HG03097 (cell line): Measurements from ENCODE around the gene OXLD1.

Source experiments
- ATAC-seq: cut with Tn5 transposase; IDR thresholded peaks from one replicate; pipeline ENCODE4 v1.9.1; 2021; ENCODE audit not compliant: unreplicated experiment, low FRiP score

The OXLD1 gene

GRCh38 chr17:81666342-81667191 lies at the start of gene OXLD1, which contains the start of gene CCDC137:
Gene OXLD1, minus strand, starts transcription at chr17:81666605. Its CDS starts 28 bp downstream, at chr17:81666577.
Gene CCDC137, plus strand, starts transcription at chr17:81666737. Its CDS starts 30 bp downstream, at chr17:81666767.
- peak; percentile 83 for ATAC-seq

GRCh38 chr17:81715107-81715871 lies 48.9 kb upstream of the OXLD1 start:
- ATAC-seq = no peak

GRCh38 chr17:81714412-81715106 lies 48.2 kb upstream of the OXLD1 start:
- no peak for ATAC-seq

GRCh38 chr17:81713556-81714411 lies 47.4 kb upstream of the OXLD1 start:
- no peak for ATAC-seq

- ATAC-seq = no peak
These were observed 46.7 kb upstream of the OXLD1 start for GRCh38 chr17:81713004-81713555.

GRCh38 chr17:81712468-81713003 lies 46.1 kb upstream of the OXLD1 start:
- peak; percentile 19 for ATAC-seq

GRCh38 chr17:81711814-81712467 lies 45.5 kb upstream of the OXLD1 start, which contains the start of gene SLC25A10:
Gene SLC25A10, plus strand, starts transcription at chr17:81712284. Its CDS starts 143 bp downstream, at chr17:81712427.
- peak; percentile 65 for ATAC-seq

GRCh38 chr17:81710514-81711308 lies 44.3 kb upstream of the OXLD1 start:
- ATAC-seq = no peak

- no peak for ATAC-seq
These were observed 42.4 kb upstream of the OXLD1 start for GRCh38 chr17:81708739-81709185.

- ATAC-seq = no peak
These were observed 41.6 kb upstream of the OXLD1 start for GRCh38 chr17:81707725-81708646.

GRCh38 chr17:81706757-81707624 lies 40.6 kb upstream of the OXLD1 start:
- no peak for ATAC-seq

- ATAC-seq = no peak
These were observed 39.8 kb upstream of the OXLD1 start for GRCh38 chr17:81706232-81706611.

GRCh38 chr17:81705518-81706231 lies 39.3 kb upstream of the OXLD1 start:
- no peak for ATAC-seq

GRCh38 chr17:81703747-81704654 lies 37.6 kb upstream of the OXLD1 start:
- no peak for ATAC-seq
